ENCODE measurements around the gene HORMAD2.

HORMAD2 gene

GRCh38 chr22:30180616-30181015 lies 100.4 kb downstream of the HORMAD2 start (continued):
- TF ChIP-seq ZNF639 (tag by site-specific recombination; IDR thresholded peaks at IDR 0.05) (no peak), BCL6B (tag by site-specific recombination; IDR thresholded peaks at IDR 0.05) (0 out of 2 replicates have a peak, but pooled peaks have one; percentile 28), ZNF248 (tag by site-specific recombination; IDR thresholded peaks at IDR 0.05) (no peak), ZNF302 (tag by site-specific recombination; IDR thresholded peaks at IDR 0.05; ENCODE audit: low read depth) (no peak), GLIS1 (tag by site-specific recombination; IDR thresholded peaks at IDR 0.05) (no peak), ZNF544 (tag by site-specific recombination; IDR thresholded peaks at IDR 0.05) (peak; percentile 45; the same call in 1 of the 2 replicates), HOXD13 (CRISPR knock-in tag; IDR thresholded peaks at IDR 0.05; ENCODE audit: borderline replicate concordance) (no peak), ZNF621 (tag by site-specific recombination; IDR thresholded peaks at IDR 0.05) (0 out of 2 replicates have a peak, but pooled peaks have one; percentile 25), ZNF701 (tag by site-specific recombination; IDR thresholded peaks at IDR 0.05) (no peak), ZBTB1 (tag by site-specific recombination; IDR thresholded peaks at IDR 0.05) (no peak), ZNF585B (tag by site-specific recombination; IDR thresholded peaks at IDR 0.05) (no peak), ZNF692 (tag by site-specific recombination; IDR thresholded peaks at IDR 0.05) (no peak), ZNF121 (tag by site-specific recombination; IDR thresholded peaks at IDR 0.05) (no peak), ZNF510 (tag by site-specific recombination; IDR thresholded peaks at IDR 0.05; ENCODE audit: insufficient replicate concordance) (no peak), ZNF747 (tag by site-specific recombination; IDR thresholded peaks at IDR 0.05) (no peak), ZNF561 (tag by site-specific recombination; IDR thresholded peaks at IDR 0.05; ENCODE audit: borderline replicate concordance) (no peak), ZNF366 (tag by site-specific recombination; conservative IDR thresholded peaks at IDR 0.05) (peak; percentile 86), ZNF488 (tag by site-specific recombination; IDR thresholded peaks at IDR 0.05) (no peak), ZNF335 (tag by site-specific recombination; conservative IDR thresholded peaks at IDR 0.05) (no peak), ZNF658 (tag by site-specific recombination; IDR thresholded peaks at IDR 0.05) (no peak), PRDM1 (tag by site-specific recombination; IDR thresholded peaks at IDR 0.05) (peak; percentile 99), OSR2 (tag by site-specific recombination; IDR thresholded peaks at IDR 0.05) (no peak), ZNF341 (tag by site-specific recombination; IDR thresholded peaks at IDR 0.05; ENCODE audit: low read depth) (no peak), ZNF19 (tag by site-specific recombination; IDR thresholded peaks at IDR 0.05; ENCODE audit: low read depth) (no peak)
